Measurements from ENCODE around the gene CACNA1A. TPM values are rescaled to one million over a fixed set of nuclear protein-coding genes. Genes with fewer than 3 reads are reported as not detected.

The CACNA1A gene
- total and polyA plus RNA-seq, 2 experiments from 2014 or later, result 2.0 TPM

- H3K9me3 ChIP-seq (ENCODE audit: low read depth), result no peaks in the 10 kb centered on the region
- no peaks in the 10 kb centered on the region for H3K27me3 ChIP-seq
- H3K36me3 ChIP-seq (replicated peaks; ENCODE audit: insufficient read depth, low read depth), result no peaks in the 10 kb centered on the region
- H3K4me3 ChIP-seq, result no peak overlapping the region
- no peaks in the 10 kb centered on the region for H3K4me1 ChIP-seq (ENCODE audit: insufficient read depth)
- no peaks in the 10 kb centered on the region for H4K20me1 ChIP-seq (ENCODE audit: insufficient read depth, poor library complexity, severe bottlenecking)
- H3K9me2 ChIP-seq (replicated peaks; ENCODE audit: insufficient read depth), result no peaks in the 10 kb centered on the region
- no peak overlapping the region for H2AFZ ChIP-seq
- DNase-seq (ENCODE audit: low spot score), result peak; percentile 3
- no peak overlapping the region for H3K4me2 ChIP-seq
- no peak for TF ChIP-seq EZH2 (IDR thresholded peaks at IDR 0.05; ENCODE audit: borderline replicate concordance)
- no peak for TF ChIP-seq EZH2phosphoT487 (IDR thresholded peaks at IDR 0.05; ENCODE audit: low read depth, severe bottlenecking, unreplicated experiment)
- TF ChIP-seq, protein P1, sequence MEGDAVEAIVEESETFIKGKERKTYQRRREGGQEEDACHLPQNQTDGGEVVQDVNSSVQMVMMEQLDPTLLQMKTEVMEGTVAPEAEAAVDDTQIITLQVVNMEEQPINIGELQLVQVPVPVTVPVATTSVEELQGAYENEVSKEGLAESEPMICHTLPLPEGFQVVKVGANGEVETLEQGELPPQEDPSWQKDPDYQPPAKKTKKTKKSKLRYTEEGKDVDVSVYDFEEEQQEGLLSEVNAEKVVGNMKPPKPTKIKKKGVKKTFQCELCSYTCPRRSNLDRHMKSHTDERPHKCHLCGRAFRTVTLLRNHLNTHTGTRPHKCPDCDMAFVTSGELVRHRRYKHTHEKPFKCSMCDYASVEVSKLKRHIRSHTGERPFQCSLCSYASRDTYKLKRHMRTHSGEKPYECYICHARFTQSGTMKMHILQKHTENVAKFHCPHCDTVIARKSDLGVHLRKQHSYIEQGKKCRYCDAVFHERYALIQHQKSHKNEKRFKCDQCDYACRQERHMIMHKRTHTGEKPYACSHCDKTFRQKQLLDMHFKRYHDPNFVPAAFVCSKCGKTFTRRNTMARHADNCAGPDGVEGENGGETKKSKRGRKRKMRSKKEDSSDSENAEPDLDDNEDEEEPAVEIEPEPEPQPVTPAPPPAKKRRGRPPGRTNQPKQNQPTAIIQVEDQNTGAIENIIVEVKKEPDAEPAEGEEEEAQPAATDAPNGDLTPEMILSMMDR (IDR thresholded peaks at IDR 0.05; ENCODE audit: poor library complexity), result no peak
- H3K27ac ChIP-seq, result no peak overlapping the region
- no peaks in the 10 kb centered on the region for H3K79me2 ChIP-seq
- WGBS (ENCODE audit: low lambda C conversion rate, missing lambda C conversion rate), result 85% methylated on average over 16 of the region's 19 CpGs
Measured at GRCh38 chr19:13215572-13216380, 290.5 kb downstream of the CACNA1A start.

GRCh38 chr19:13214036-13214730 is 292.1 kb downstream of the CACNA1A start:
- WGBS (ENCODE audit: low lambda C conversion rate, missing lambda C conversion rate), result 94% methylated on average over 19 of the region's 19 CpGs
- Histone ChIP-seq H3K27ac (no peak overlapping the region), H3K4me2 (no peak overlapping the region), H3K36me3 (replicated peaks; ENCODE audit: insufficient read depth, low read depth) (no peaks in the 10 kb centered on the region), H2AFZ (no peak overlapping the region), H3K79me2 (no peaks in the 10 kb centered on the region), H3K9me2 (replicated peaks; ENCODE audit: insufficient read depth) (no peaks in the 10 kb centered on the region), H3K27me3 (no peaks in the 10 kb centered on the region), H3K4me3 (no peak overlapping the region), H3K4me1 (ENCODE audit: insufficient read depth) (no peaks in the 10 kb centered on the region), H4K20me1 (ENCODE audit: insufficient read depth, poor library complexity, severe bottlenecking) (no peaks in the 10 kb centered on the region), H3K9me3 (ENCODE audit: low read depth) (no peaks in the 10 kb centered on the region)
- DNase-seq (ENCODE audit: low spot score), result no peak
- TF ChIP-seq EZH2phosphoT487 (IDR thresholded peaks at IDR 0.05; ENCODE audit: low read depth, severe bottlenecking, unreplicated experiment), result no peak
- no peak for TF ChIP-seq EZH2 (IDR thresholded peaks at IDR 0.05; ENCODE audit: borderline replicate concordance)
- TF ChIP-seq, protein P1 (IDR thresholded peaks at IDR 0.05; ENCODE audit: poor library complexity), result no peak

DNA sequence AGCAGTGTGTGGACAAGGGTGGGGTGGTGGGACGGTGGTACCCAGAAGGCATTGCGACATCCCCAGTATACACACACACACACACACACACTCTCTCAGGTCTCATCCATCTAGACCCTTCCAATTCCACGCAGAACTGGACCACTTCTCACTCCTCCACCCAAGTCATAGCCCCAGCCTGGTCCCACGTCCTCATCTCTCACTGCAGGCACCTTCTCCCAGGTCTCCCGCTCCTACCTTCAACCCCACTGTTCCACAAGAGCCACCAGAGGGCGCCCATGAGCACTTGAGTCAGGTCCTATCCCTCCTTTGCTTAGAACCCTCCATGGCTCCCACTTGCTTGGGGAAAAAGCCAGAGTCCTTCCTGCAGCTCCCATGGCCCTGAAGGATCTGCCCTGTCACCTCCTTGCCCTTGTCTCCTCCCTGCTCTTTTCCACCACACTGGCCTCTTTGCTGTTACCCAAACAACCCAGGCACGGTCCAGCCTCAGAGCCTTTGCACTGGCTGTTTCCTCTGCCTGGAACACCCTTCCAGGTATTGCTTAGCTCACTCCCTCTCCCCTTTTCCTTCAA is 293.4 kb downstream of the CACNA1A start:
- no peaks in the 10 kb centered on the region for H3K9me3 ChIP-seq (ENCODE audit: low read depth)
- no peak overlapping the region for H2AFZ ChIP-seq
- no peak overlapping the region for H3K27ac ChIP-seq
- H3K79me2 ChIP-seq, result no peaks in the 10 kb centered on the region
- no peak for TF ChIP-seq EZH2phosphoT487 (IDR thresholded peaks at IDR 0.05; ENCODE audit: low read depth, severe bottlenecking, unreplicated experiment)
- no peak for TF ChIP-seq EZH2 (IDR thresholded peaks at IDR 0.05; ENCODE audit: borderline replicate concordance)
- TF ChIP-seq, protein P1 (IDR thresholded peaks at IDR 0.05; ENCODE audit: poor library complexity), result peak; percentile 32
- no peak overlapping the region for H3K4me3 ChIP-seq
- H3K36me3 ChIP-seq (replicated peaks; ENCODE audit: insufficient read depth, low read depth), result no peaks in the 10 kb centered on the region
- H3K9me2 ChIP-seq (replicated peaks; ENCODE audit: insufficient read depth), result no peaks in the 10 kb centered on the region
- no peaks in the 10 kb centered on the region for H4K20me1 ChIP-seq (ENCODE audit: insufficient read depth, poor library complexity, severe bottlenecking)
- WGBS (ENCODE audit: low lambda C conversion rate, missing lambda C conversion rate), result 62% methylated on average over 6 of the region's 7 CpGs
- no peaks in the 10 kb centered on the region for H3K4me1 ChIP-seq (ENCODE audit: insufficient read depth)
- H3K27me3 ChIP-seq, result no peaks in the 10 kb centered on the region
- peak; percentile 62 for DNase-seq (ENCODE audit: low spot score)
- no peak overlapping the region for H3K4me2 ChIP-seq
